ENCODE measurements around the gene ADGRF1. TPM values are rescaled to one million over a fixed set of nuclear protein-coding genes. Genes with fewer than 3 reads are reported as not detected.
A peak's percentile ranks its signal among the peaks of the same experiment; 100 is the strongest.

The ADGRF1 gene
- total and polyA plus RNA-seq, 11 donors, result 0.23 TPM; not detected in 10

- no peaks in the 10 kb centered on the region for H3K36me3 ChIP-seq
- ATAC-seq (peak; percentile 75 to 86 (median 80)), DNase-seq (peak in 4 of 5 donors; percentile 31 to 73 (median 60))
- H3K4me3 ChIP-seq, result peak overlapping the region in 2 of 12 donors; percentile 1 to 11
- peak overlapping the region; percentile 49 to 89 (median 82) for H3K27ac ChIP-seq
- 44 to 50% (median 46%) methylated on average over 8 of the region's 8 CpGs for WGBS, 4 donors
- peaks cover 0 to 61% (median 29%) of the 10 kb centered on the region in 12 donors for H3K4me1 ChIP-seq
- intact Hi-C loops (cut with DNase I), result loop anchor here in 2 of 10 donors (2.0 to 5.0 kb wide), 3 partner anchors 14 to 46 kb away; no protein-coding TSS in a partner anchor
- H3K27me3 ChIP-seq, result no peaks in the 10 kb centered on the region
- no peaks in the 10 kb centered on the region for H3K9me3 ChIP-seq
- TF ChIP-seq, protein P1, sequence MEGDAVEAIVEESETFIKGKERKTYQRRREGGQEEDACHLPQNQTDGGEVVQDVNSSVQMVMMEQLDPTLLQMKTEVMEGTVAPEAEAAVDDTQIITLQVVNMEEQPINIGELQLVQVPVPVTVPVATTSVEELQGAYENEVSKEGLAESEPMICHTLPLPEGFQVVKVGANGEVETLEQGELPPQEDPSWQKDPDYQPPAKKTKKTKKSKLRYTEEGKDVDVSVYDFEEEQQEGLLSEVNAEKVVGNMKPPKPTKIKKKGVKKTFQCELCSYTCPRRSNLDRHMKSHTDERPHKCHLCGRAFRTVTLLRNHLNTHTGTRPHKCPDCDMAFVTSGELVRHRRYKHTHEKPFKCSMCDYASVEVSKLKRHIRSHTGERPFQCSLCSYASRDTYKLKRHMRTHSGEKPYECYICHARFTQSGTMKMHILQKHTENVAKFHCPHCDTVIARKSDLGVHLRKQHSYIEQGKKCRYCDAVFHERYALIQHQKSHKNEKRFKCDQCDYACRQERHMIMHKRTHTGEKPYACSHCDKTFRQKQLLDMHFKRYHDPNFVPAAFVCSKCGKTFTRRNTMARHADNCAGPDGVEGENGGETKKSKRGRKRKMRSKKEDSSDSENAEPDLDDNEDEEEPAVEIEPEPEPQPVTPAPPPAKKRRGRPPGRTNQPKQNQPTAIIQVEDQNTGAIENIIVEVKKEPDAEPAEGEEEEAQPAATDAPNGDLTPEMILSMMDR (IDR thresholded peaks at IDR 0.05), result no peak
- TF ChIP-seq POLR2A (IDR thresholded peaks at IDR 0.05), result no peak
These were observed 93.4 kb downstream of the ADGRF1 start for GRCh38 chr6:46948699-46949098.

Other genes with a start within 250 kb of the ADGRF1 start
- gene MEP1A, start 248.9 kb downstream of the ADGRF1 start, total RNA-seq, result not detected
- gene MEP1A, start 248.9 kb downstream of the ADGRF1 start, polyA plus RNA-seq, result not detected
- 10 to 100 TPM; 27.3 to 89.6 (median 47.6) TPM for gene ADGRF5, start 120.4 kb downstream of the ADGRF1 start, total RNA-seq
- gene ADGRF5, start 120.4 kb downstream of the ADGRF1 start, polyA plus RNA-seq, result 10 to 100 TPM; 24.5 to 36.2 TPM